DOHH2 (cell line): ENCODE data around the gene OBSCN.

Experiments used
- EZH2phosphoT487 ChIP-seq: fragments of 200-600 bp; sonication (generic); IDR thresholded peaks from 2 replicates; pipeline ENCODE4 v1.6.1; 2017; ENCODE audit warnings: borderline replicate concordance, mild to moderate bottlenecking, antibody characterized with exemption, low read length, moderate library complexity, mixed read lengths
- TF ChIP-seq, protein P1 (sequence below): fragments of 200-600 bp; sonication (generic); IDR thresholded peaks from one replicate; pipeline ENCODE4 v1.5.1; 2014; ENCODE audit warnings: antibody characterized with exemption, mild to moderate bottlenecking, low read depth, low read length; ENCODE audit not compliant: poor library complexity, severe bottlenecking

GRCh38 chr1:228182296-228183030 is 25.4 kb upstream of the OBSCN start:
- TF ChIP-seq EZH2phosphoT487: no peak
- TF ChIP-seq, protein P1, sequence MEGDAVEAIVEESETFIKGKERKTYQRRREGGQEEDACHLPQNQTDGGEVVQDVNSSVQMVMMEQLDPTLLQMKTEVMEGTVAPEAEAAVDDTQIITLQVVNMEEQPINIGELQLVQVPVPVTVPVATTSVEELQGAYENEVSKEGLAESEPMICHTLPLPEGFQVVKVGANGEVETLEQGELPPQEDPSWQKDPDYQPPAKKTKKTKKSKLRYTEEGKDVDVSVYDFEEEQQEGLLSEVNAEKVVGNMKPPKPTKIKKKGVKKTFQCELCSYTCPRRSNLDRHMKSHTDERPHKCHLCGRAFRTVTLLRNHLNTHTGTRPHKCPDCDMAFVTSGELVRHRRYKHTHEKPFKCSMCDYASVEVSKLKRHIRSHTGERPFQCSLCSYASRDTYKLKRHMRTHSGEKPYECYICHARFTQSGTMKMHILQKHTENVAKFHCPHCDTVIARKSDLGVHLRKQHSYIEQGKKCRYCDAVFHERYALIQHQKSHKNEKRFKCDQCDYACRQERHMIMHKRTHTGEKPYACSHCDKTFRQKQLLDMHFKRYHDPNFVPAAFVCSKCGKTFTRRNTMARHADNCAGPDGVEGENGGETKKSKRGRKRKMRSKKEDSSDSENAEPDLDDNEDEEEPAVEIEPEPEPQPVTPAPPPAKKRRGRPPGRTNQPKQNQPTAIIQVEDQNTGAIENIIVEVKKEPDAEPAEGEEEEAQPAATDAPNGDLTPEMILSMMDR: no peak
